ENCODE results near the gene ATP6V1E1.

Gene ATP6V1E1

GRCh38 chr22:17664414-17665055 lies 36.0 kb upstream of the ATP6V1E1 start:
- peaks cover 35% of the 10 kb centered on the region for H3K36me3 ChIP-seq (ENCODE audit: insufficient read depth, low read length)
- no peaks in the 10 kb centered on the region for H3K79me2 ChIP-seq (ENCODE audit: insufficient read depth, low read length)
- H3K4me2 ChIP-seq (ENCODE audit: insufficient read depth, low read length) = no peak overlapping the region
- DNase-seq = no peak
- no peaks in the 10 kb centered on the region for H3K27me3 ChIP-seq (ENCODE audit: insufficient read depth, low read length, poor library complexity)
- H3K27ac ChIP-seq (ENCODE audit: low read length) = no peak overlapping the region
- no peak overlapping the region for H2AFZ ChIP-seq (ENCODE audit: low read depth, low read length)
- no peak for TF ChIP-seq EZH2 (IDR thresholded peaks at IDR 0.05; ENCODE audit: borderline replicate concordance, low read depth, low read length, severe bottlenecking)
- TF ChIP-seq, protein P1, sequence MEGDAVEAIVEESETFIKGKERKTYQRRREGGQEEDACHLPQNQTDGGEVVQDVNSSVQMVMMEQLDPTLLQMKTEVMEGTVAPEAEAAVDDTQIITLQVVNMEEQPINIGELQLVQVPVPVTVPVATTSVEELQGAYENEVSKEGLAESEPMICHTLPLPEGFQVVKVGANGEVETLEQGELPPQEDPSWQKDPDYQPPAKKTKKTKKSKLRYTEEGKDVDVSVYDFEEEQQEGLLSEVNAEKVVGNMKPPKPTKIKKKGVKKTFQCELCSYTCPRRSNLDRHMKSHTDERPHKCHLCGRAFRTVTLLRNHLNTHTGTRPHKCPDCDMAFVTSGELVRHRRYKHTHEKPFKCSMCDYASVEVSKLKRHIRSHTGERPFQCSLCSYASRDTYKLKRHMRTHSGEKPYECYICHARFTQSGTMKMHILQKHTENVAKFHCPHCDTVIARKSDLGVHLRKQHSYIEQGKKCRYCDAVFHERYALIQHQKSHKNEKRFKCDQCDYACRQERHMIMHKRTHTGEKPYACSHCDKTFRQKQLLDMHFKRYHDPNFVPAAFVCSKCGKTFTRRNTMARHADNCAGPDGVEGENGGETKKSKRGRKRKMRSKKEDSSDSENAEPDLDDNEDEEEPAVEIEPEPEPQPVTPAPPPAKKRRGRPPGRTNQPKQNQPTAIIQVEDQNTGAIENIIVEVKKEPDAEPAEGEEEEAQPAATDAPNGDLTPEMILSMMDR (IDR thresholded peaks at IDR 0.05; ENCODE audit: borderline replicate concordance, extremely low read depth, low read length, poor library complexity, severe bottlenecking) = no peak
- ATAC-seq (ENCODE audit: insufficient read depth, low read depth) = no peak
- no peak overlapping the region for H3K9ac ChIP-seq (ENCODE audit: low read depth, low read length)
- no peaks in the 10 kb centered on the region for H3K4me1 ChIP-seq (ENCODE audit: insufficient read depth, low read length)
- H4K20me1 ChIP-seq (ENCODE audit: insufficient read depth, low read length) = no peaks in the 10 kb centered on the region
- peaks cover 14% of the 10 kb centered on the region for H3K9me3 ChIP-seq (ENCODE audit: insufficient read depth, low read length, severe bottlenecking)
- no peak overlapping the region for H3K4me3 ChIP-seq (ENCODE audit: low read depth in 1 of 2, low read length in 2 of 2)

DNA sequence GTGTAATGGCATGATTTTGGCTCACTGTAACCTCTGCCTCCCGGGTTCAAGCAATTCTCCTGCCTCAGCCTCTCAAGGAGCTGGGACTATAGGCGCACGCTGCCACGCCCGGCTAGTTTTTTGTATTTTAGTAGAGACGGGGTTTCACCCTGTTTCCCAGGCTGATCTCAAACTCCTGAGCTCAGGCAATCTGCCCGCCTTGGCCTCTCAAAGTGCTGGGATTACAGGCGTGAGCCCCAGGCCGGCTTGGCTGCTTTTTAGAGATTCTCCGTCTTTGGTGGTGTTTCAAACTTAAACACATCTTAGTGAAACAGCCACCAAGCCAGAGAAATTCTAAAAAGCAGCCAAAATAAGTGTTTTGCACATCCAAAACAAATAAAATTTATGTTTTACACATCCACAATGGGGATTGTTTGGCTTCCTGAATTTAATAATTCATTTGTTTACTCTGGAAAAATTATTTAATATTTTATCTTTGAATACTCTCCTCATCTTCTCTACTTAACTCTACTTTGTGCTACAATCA lies 28.4 kb upstream of the ATP6V1E1 start:
- no peak overlapping the region for H2AFZ ChIP-seq (ENCODE audit: low read depth, low read length)
- no peak overlapping the region for H3K27ac ChIP-seq (ENCODE audit: low read length)
- no peaks in the 10 kb centered on the region for H3K27me3 ChIP-seq (ENCODE audit: insufficient read depth, low read length, poor library complexity)
- no peaks in the 10 kb centered on the region for H3K4me1 ChIP-seq (ENCODE audit: insufficient read depth, low read length)
- no peak overlapping the region for H3K4me2 ChIP-seq (ENCODE audit: insufficient read depth, low read length)
- TF ChIP-seq, protein P1 (IDR thresholded peaks at IDR 0.05; ENCODE audit: borderline replicate concordance, extremely low read depth, low read length, poor library complexity, severe bottlenecking) = no peak
- TF ChIP-seq EZH2 (IDR thresholded peaks at IDR 0.05; ENCODE audit: borderline replicate concordance, low read depth, low read length, severe bottlenecking) = no peak
- peaks cover 9% of the 10 kb centered on the region for H3K36me3 ChIP-seq (ENCODE audit: insufficient read depth, low read length)
- no peaks in the 10 kb centered on the region for H4K20me1 ChIP-seq (ENCODE audit: insufficient read depth, low read length)
- no peak for DNase-seq
- H3K79me2 ChIP-seq (ENCODE audit: insufficient read depth, low read length) = peaks cover 3% of the 10 kb centered on the region; the same call in 1 of the 2 replicates
- ATAC-seq (ENCODE audit: insufficient read depth, low read depth) = no peak
- H3K9ac ChIP-seq (ENCODE audit: low read depth, low read length) = no peak overlapping the region
- H3K4me3 ChIP-seq (ENCODE audit: low read depth in 1 of 2, low read length in 2 of 2) = no peak overlapping the region
- H3K9me3 ChIP-seq (ENCODE audit: insufficient read depth, low read length, severe bottlenecking) = no peaks in the 10 kb centered on the region

DNA sequence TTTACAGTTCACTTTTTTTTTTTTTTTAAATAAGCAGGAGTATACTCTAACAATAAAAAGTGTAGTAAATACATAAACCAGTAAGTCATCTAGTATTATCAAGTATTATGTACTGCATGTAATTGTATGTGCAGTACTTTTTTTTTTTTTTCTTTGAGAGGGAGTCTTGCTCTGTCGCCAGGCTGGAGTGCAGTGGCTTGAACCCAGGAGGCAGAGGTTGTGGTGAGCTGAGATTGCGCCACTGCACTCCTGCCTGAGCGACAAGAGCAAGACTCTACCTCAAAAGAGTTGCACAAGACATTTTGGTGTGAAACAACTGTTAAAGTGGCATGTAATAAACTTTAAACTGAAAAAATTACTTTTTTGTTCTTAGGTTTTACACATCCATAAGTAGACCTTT lies 26.7 kb upstream of the ATP6V1E1 start:
- Histone ChIP-seq H3K27me3 (ENCODE audit: insufficient read depth, low read length, poor library complexity) (no peaks in the 10 kb centered on the region), H3K9ac (ENCODE audit: low read depth, low read length) (no peak overlapping the region), H3K36me3 (ENCODE audit: insufficient read depth, low read length) (peaks cover 9% of the 10 kb centered on the region), H3K4me2 (ENCODE audit: insufficient read depth, low read length) (no peak overlapping the region), H3K79me2 (ENCODE audit: insufficient read depth, low read length) (peaks cover 3% of the 10 kb centered on the region; the same call in 1 of the 2 replicates), H3K4me3 (ENCODE audit: low read depth in 1 of 2, low read length in 2 of 2) (no peak overlapping the region), H3K27ac (ENCODE audit: low read length) (no peak overlapping the region), H3K4me1 (ENCODE audit: insufficient read depth, low read length) (no peaks in the 10 kb centered on the region), H4K20me1 (ENCODE audit: insufficient read depth, low read length) (no peaks in the 10 kb centered on the region), H2AFZ (ENCODE audit: low read depth, low read length) (no peak overlapping the region), H3K9me3 (ENCODE audit: insufficient read depth, low read length, severe bottlenecking) (no peaks in the 10 kb centered on the region)
- no peak for TF ChIP-seq EZH2 (IDR thresholded peaks at IDR 0.05; ENCODE audit: borderline replicate concordance, low read depth, low read length, severe bottlenecking)
- TF ChIP-seq, protein P1 (IDR thresholded peaks at IDR 0.05; ENCODE audit: borderline replicate concordance, extremely low read depth, low read length, poor library complexity, severe bottlenecking) = no peak
- ATAC-seq (ENCODE audit: insufficient read depth, low read depth) (no peak), DNase-seq (no peak)
